Measurements from ENCODE around the gene DEFB127. TPM values are rescaled to one million over a fixed set of nuclear protein-coding genes. Genes with fewer than 3 reads are reported as not detected.

The DEFB127 gene
- polyA plus RNA-seq, 3 donors: not detected

DNA sequence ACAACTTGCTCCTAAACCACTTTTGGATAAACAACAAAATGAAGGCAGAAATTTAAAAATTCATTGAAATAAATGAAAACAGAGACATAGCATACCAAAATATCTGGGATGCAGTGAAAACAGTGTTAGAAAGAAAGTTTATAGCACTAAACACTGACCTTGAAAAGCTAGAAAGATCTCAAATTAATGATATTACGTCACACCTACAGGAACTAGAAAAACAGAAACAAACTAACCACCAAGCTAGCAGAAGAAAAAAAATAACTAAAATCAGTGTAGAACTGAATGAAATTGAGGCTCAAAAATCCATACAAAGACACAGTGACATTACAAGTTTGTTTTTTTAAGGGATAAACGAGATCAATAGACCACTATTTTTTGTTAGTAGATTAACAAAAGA, 27.0 kb downstream of the DEFB127 start:
- H3K4me2 ChIP-seq (replicated peaks; ENCODE audit: extremely low read depth, low read length, poor library complexity, severe bottlenecking): no peak overlapping the region
- H3K4me1 ChIP-seq (ENCODE audit: control insufficient read depth in 1 of 2, insufficient read depth in 2 of 2, low read length in 2 of 2): no peaks in the 10 kb centered on the region
- no peaks in the 10 kb centered on the region for H3K36me3 Mint-ChIP-seq
- TF ChIP-seq, protein P1, sequence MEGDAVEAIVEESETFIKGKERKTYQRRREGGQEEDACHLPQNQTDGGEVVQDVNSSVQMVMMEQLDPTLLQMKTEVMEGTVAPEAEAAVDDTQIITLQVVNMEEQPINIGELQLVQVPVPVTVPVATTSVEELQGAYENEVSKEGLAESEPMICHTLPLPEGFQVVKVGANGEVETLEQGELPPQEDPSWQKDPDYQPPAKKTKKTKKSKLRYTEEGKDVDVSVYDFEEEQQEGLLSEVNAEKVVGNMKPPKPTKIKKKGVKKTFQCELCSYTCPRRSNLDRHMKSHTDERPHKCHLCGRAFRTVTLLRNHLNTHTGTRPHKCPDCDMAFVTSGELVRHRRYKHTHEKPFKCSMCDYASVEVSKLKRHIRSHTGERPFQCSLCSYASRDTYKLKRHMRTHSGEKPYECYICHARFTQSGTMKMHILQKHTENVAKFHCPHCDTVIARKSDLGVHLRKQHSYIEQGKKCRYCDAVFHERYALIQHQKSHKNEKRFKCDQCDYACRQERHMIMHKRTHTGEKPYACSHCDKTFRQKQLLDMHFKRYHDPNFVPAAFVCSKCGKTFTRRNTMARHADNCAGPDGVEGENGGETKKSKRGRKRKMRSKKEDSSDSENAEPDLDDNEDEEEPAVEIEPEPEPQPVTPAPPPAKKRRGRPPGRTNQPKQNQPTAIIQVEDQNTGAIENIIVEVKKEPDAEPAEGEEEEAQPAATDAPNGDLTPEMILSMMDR (IDR thresholded peaks at IDR 0.05): no peak
- H3K4me3 Mint-ChIP-seq: no peak overlapping the region
- no peaks in the 10 kb centered on the region for H3K36me3 ChIP-seq (replicated peaks in 1 of 2; ENCODE audit: control insufficient read depth in 1 of 2, insufficient read depth in 2 of 2, low read length in 2 of 2)
- H3K9ac ChIP-seq (ENCODE audit: insufficient read depth, low read length, poor library complexity, severe bottlenecking): no peak overlapping the region
- H3K9me3 ChIP-seq (replicated peaks in 1 of 2; ENCODE audit: control insufficient read depth in 1 of 2, insufficient read depth in 1 of 2, low read length in 2 of 2): no peaks in the 10 kb centered on the region
- no peak overlapping the region for H3K27ac Mint-ChIP-seq
- WGBS (ENCODE audit: insufficient coverage): no CpG with 5 or more reads among the region's 2 CpGs
- intact Hi-C loops (cut with micrococcal nuclease): no loop called here
- no peak for DNase-seq
- peaks cover 3 to 19% (median 14%) of the 10 kb centered on the region in 7 donors for H3K9me3 Mint-ChIP-seq
- H4K20me1 ChIP-seq (ENCODE audit: insufficient read depth, low read length): no peaks in the 10 kb centered on the region
- H3K4me3 ChIP-seq (replicated peaks in 1 of 3; ENCODE audit: low read depth in 2 of 3, low read length in 3 of 3): no peak overlapping the region
- no peak overlapping the region for H2AFZ ChIP-seq (ENCODE audit: insufficient read depth, low read depth, low read length, poor library complexity, severe bottlenecking)
- no peak overlapping the region for H3K27ac ChIP-seq (ENCODE audit: low read depth in 1 of 2, low read length in 2 of 2)
- H3K79me2 ChIP-seq (ENCODE audit: insufficient read depth, low read length): no peaks in the 10 kb centered on the region
- H3K27me3 ChIP-seq (ENCODE audit: control insufficient read depth in 2 of 2, insufficient read depth in 2 of 2, low read length in 2 of 2): peaks cover 3 to 7% of the 10 kb centered on the region in 2 donors
- H3K4me1 Mint-ChIP-seq: no peaks in the 10 kb centered on the region
- peaks cover 6 to 8% (median 6%) of the 10 kb centered on the region in 3 donors for H3K27me3 Mint-ChIP-seq (ENCODE audit: low read depth in 3 of 3)

DNA sequence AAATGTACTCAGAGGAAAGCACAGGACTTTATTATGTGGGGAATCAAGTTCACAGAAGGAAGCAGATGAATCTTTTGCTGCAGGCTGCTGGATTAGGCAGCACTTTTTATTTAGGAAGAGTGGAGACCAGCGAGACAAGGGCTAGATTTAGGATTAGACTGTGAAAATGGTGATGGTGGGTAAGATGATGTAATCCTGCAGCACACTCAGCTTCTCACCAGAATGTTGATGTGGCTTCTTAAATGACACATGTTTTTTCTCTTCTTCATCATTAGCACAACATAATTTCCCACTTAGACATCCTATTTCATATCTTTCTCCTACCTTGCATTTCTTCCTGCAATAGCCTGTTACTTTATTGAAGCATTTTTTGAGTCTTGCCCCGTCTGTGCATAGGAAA, 30.5 kb downstream of the DEFB127 start:
- H3K9ac ChIP-seq (ENCODE audit: insufficient read depth, low read length, poor library complexity, severe bottlenecking): no peak overlapping the region
- H3K27ac ChIP-seq (ENCODE audit: low read depth in 1 of 2, low read length in 2 of 2): no peak overlapping the region
- H3K4me2 ChIP-seq (replicated peaks; ENCODE audit: extremely low read depth, low read length, poor library complexity, severe bottlenecking): no peak overlapping the region
- H3K27ac Mint-ChIP-seq: no peak overlapping the region
- no peaks in the 10 kb centered on the region for H3K36me3 Mint-ChIP-seq
- H3K27me3 ChIP-seq (ENCODE audit: control insufficient read depth in 2 of 2, insufficient read depth in 2 of 2, low read length in 2 of 2): peaks cover 2 to 5% of the 10 kb centered on the region in 2 donors
- TF ChIP-seq, protein P1 (IDR thresholded peaks at IDR 0.05): no peak
- peaks cover 0 to 3% of the 10 kb centered on the region in 2 donors for H3K9me3 ChIP-seq (replicated peaks in 1 of 2; ENCODE audit: control insufficient read depth in 1 of 2, insufficient read depth in 1 of 2, low read length in 2 of 2)
- no peaks in the 10 kb centered on the region for H3K4me1 Mint-ChIP-seq
- H3K79me2 ChIP-seq (ENCODE audit: insufficient read depth, low read length): no peaks in the 10 kb centered on the region
- H3K4me3 ChIP-seq (replicated peaks in 1 of 3; ENCODE audit: low read depth in 2 of 3, low read length in 3 of 3): no peak overlapping the region
- H2AFZ ChIP-seq (ENCODE audit: insufficient read depth, low read depth, low read length, poor library complexity, severe bottlenecking): no peak overlapping the region
- no peaks in the 10 kb centered on the region for H3K36me3 ChIP-seq (replicated peaks in 1 of 2; ENCODE audit: control insufficient read depth in 1 of 2, insufficient read depth in 2 of 2, low read length in 2 of 2)
- 100% methylated on average over 1 of the region's 2 CpGs for WGBS (ENCODE audit: insufficient coverage)
- H3K4me3 Mint-ChIP-seq: no peak overlapping the region
- no peaks in the 10 kb centered on the region for H3K4me1 ChIP-seq (ENCODE audit: control insufficient read depth in 1 of 2, insufficient read depth in 2 of 2, low read length in 2 of 2)
- intact Hi-C loops (cut with micrococcal nuclease): no loop called here
- peaks cover 3 to 12% (median 5%) of the 10 kb centered on the region in 3 donors for H3K27me3 Mint-ChIP-seq (ENCODE audit: low read depth in 3 of 3)
- H3K9me3 Mint-ChIP-seq: peaks cover 6 to 25% (median 19%) of the 10 kb centered on the region in 7 donors
- no peaks in the 10 kb centered on the region for H4K20me1 ChIP-seq (ENCODE audit: insufficient read depth, low read length)
- DNase-seq: no peak
